Right lobe of liver (tissue), 6 donors: ENCODE data around the gene TF. TPM values are rescaled to one million over a fixed set of nuclear protein-coding genes. Genes with fewer than 3 reads are reported as not detected.

Experiments used
- ATAC-seq, 4 donors: fragments of 200-7000 bp; cut with Tn5 transposase; one replicate each; pipeline ENCODE4 v1.9.1; 2020; ENCODE audit warnings: mild to moderate bottlenecking in 4 of 4, moderate library complexity in 4 of 4
- DNase-seq, 3 donors: peaks; one replicate each; pipeline ENCODE4 v3.0.0-alpha.2; 2020
- H3K27ac ChIP-seq, 3 donors: fragments of 200-600 bp; one replicate each; pipeline ENCODE4 v1.8.0; 2022
- H3K27me3 ChIP-seq, 2 donors: fragments of 200-600 bp; one replicate each; pipeline ENCODE4 v1.8.0; 2022
- H3K36me3 ChIP-seq, 4 donors: fragments of 200-600 bp; sonication (generic) in 1 of 4; one replicate each; pipeline versions ENCODE4 v1.5.1 to v1.8.0; 2017 to 2022; ENCODE audit warnings: control low read depth in 1 of 4
- H3K4me1 ChIP-seq, 4 donors: fragments of 200-600 bp; sonication (generic) in 1 of 4; one replicate each; pipeline versions ENCODE4 v1.5.1 to v1.8.0; 2017 to 2022; ENCODE audit warnings: control low read depth in 1 of 4
- H3K4me3 ChIP-seq, 3 donors: fragments of 200-600 bp; one replicate each; pipeline ENCODE4 v1.8.0; 2022
- H3K9me3 ChIP-seq, 4 donors: fragments of 200-600 bp; sonication (generic) in 1 of 4; one replicate each; pipeline versions ENCODE4 v1.5.1 to v1.8.0; 2017 to 2022; ENCODE audit warnings: control low read depth in 1 of 4
- CTCF ChIP-seq, 4 donors: fragments of 200-600 bp in 3 of 4; fragments of 450-650 bp in 1 of 4; IDR thresholded peaks; one replicate each; pipeline versions ENCODE4 v1.5.1 to v1.8.0; 2016 to 2022; ENCODE audit warnings: antibody characterized with exemption in 4 of 4, mild to moderate bottlenecking in 2 of 4
- POLR2A ChIP-seq: fragments of 450-650 bp; IDR thresholded peaks from one replicate; pipeline ENCODE4 v1.6.1; 2017; ENCODE audit warnings: antibody characterized with exemption, mild to moderate bottlenecking
- WGBS: methylation state at CpG from one replicate; pipeline ENCODE4 v1.1.6; 2018; ENCODE audit warnings: low coverage, low lambda C conversion rate; ENCODE audit not compliant: insufficient coverage; ENCODE audit errors: missing lambda C conversion rate; 5-methylcytosine and 5-hydroxymethylcytosine counted together
- intact Hi-C, 2 donors: fragments of 100-400 bp; cut with DNase I; formaldehyde crosslinking; loops; one replicate each; pipeline versions ENCODE4 v1.11.2 to v1.14.1; 2022
- total RNA-seq, 6 experiments: library from RNA; depleted of rRNA in 2 of 6; stranded (reverse); fragments of >200 nt in 2 of 6; fragmentation: NEBNext Ultra II Directional in 3 of 6; extraction: Animal tissue kit (Norgen Biotek cat#: 25700) in 3 of 6; gene quantifications; one replicate each; pipeline versions ENCODE4 v1.1.0 to v1.2.4, GENCODE V29; 2016 to 2023
- donor health status: DM: no; HTN: yes; CAD: no.
- donor health status: DM: no; HTN: no; CAD: no.
- donor health status: DM: no; HTN: no; CAD: no.
- donor health status: DM: no; HTN: yes; CAD: no.
- donor health status: DM: no; HTN: yes; CAD: no.

Gene TF
- total RNA-seq, 6 experiments from 2014 or later = 2,871 to 25,349 (median 17,684) TPM

- intact Hi-C loops = no loop called here
- TF ChIP-seq CTCF (IDR thresholded peaks at IDR 0.05) (no peak), POLR2A (no peak)
- Histone ChIP-seq H3K36me3 (peaks cover 0 to 42% (median 6%) of the 10 kb centered on the region in 4 donors), H3K9me3 (no peaks in the 10 kb centered on the region), H3K4me1 (peaks cover 0 to 57% (median 17%) of the 10 kb centered on the region in 4 donors), H3K27me3 (no peaks in the 10 kb centered on the region), H3K4me3 (peak overlapping the region; percentile 60 to 87 (median 87)), H3K27ac (peak overlapping the region; percentile 34 to 79 (median 59))
- WGBS = 44% methylated on average over 4 of the region's 8 CpGs
- peak in 1 of 4 donors; percentile 1 for ATAC-seq
- DNase-seq = peak in 1 of 3 donors; percentile 64
These were observed 496 bp downstream of the TF start for GRCh38 chr3:133746712-133747066.

- no peaks in the 10 kb centered on the region for H3K27me3 ChIP-seq
- no peak for ATAC-seq
- H3K9me3 ChIP-seq = no peaks in the 10 kb centered on the region
- H3K4me1 ChIP-seq = peaks cover 0 to 52% (median 17%) of the 10 kb centered on the region in 4 donors
- peaks cover 0 to 48% (median 7%) of the 10 kb centered on the region in 4 donors for H3K36me3 ChIP-seq
- no peak for TF ChIP-seq POLR2A
- no peak for TF ChIP-seq CTCF (IDR thresholded peaks at IDR 0.05)
- peak overlapping the region; percentile 34 to 79 (median 59) for H3K27ac ChIP-seq
- peak overlapping the region; percentile 60 to 87 (median 87) for H3K4me3 ChIP-seq
- intact Hi-C loops = no loop called here
- no CpG with 5 or more reads among the region's 1 CpG for WGBS
- no peak for DNase-seq
These were observed 1.2 kb downstream of the TF start for GRCh38 chr3:133747373-133747772.

DNA sequence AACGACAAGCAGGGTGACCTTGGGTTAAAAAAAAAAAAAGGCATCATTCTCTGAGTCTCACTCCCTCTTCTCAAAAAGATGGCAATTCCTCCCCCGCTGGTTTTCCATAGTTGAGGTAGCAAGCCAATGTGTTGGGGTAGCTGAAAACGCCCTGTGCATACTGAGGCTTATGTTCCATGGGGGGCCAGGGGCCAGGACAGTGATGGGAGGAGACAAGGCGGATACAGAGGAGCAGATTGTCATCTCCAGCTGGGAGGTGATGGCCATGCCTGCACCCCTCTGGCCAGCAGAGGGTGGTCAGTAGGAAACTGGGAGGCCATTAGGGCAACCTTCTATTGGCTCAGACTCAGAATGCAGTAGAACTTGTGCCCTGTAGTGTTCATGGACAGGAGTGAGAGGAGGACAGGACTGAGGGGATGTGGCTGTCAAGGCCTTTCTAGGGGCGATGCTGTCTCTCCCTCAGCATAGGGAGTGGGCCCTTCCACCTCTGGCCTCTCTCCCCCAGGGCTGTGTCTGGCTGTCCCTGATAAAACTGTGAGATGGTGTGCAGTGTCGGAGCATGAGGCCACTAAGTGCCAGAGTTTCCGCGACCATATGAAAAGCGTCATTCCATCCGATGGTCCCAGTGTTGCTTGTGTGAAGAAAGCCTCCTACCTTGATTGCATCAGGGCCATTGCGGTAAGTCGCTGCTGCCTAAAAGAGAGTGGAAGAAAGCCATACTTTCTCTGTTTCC is 1.9 kb downstream of the TF start:
- peak overlapping the region; percentile 60 to 87 (median 87) for H3K4me3 ChIP-seq
- H3K4me1 ChIP-seq = peaks cover 0 to 48% (median 17%) of the 10 kb centered on the region in 4 donors
- intact Hi-C loops = no loop called here
- 52% methylated on average over 9 of the region's 12 CpGs for WGBS
- TF ChIP-seq POLR2A (no peak), CTCF (IDR thresholded peaks at IDR 0.05) (no peak)
- peaks cover 0 to 55% (median 11%) of the 10 kb centered on the region in 4 donors for H3K36me3 ChIP-seq
- no peaks in the 10 kb centered on the region for H3K27me3 ChIP-seq
- ATAC-seq (peak in 3 of 4 donors; percentile 1 to 2 (median 1)), DNase-seq (no peak)
- no peaks in the 10 kb centered on the region for H3K9me3 ChIP-seq
- H3K27ac ChIP-seq = peak overlapping the region in 2 of 3 donors; percentile 59 to 79

- DNase-seq (no peak), ATAC-seq (no peak)
- intact Hi-C loops = loop anchor here in 1 of 2 donors (5.0 kb wide), 1 partner anchor 87 kb away; the partner anchor contains the start of gene TOPBP1
- peaks cover 0 to 71% (median 19%) of the 10 kb centered on the region in 4 donors for H3K36me3 ChIP-seq
- no peaks in the 10 kb centered on the region for H3K27me3 ChIP-seq
- no peaks in the 10 kb centered on the region for H3K9me3 ChIP-seq
- peak overlapping the region in 2 of 3 donors; percentile 37 to 79 for H3K27ac ChIP-seq
- 14% methylated on average over 6 of the region's 6 CpGs for WGBS
- TF ChIP-seq CTCF (IDR thresholded peaks at IDR 0.05) (no peak), POLR2A (no peak)
- peak overlapping the region in 2 of 3 donors; percentile 87 for H3K4me3 ChIP-seq
- H3K4me1 ChIP-seq = peaks cover 0 to 33% (median 10%) of the 10 kb centered on the region in 4 donors
These were observed 3.5 kb downstream of the TF start for GRCh38 chr3:133749427-133750258.
